ENCODE measurements around the gene DCAF5. TPM values are rescaled to one million over a fixed set of nuclear protein-coding genes. Genes with fewer than 3 reads are reported as not detected.
"Not testable (repeated sequence)": the region's sequence is repeated elsewhere in the genome, so short reads cannot be mapped to it uniquely, and the experiment has no call there.

The DCAF5 gene
- total RNA-seq, 6 donors from 2014 or later = 37.7 to 78.6 (median 49.0) TPM

- no peaks in the 10 kb centered on the region for H3K9me3 ChIP-seq
- no peak overlapping the region for H3K4me3 ChIP-seq
- H3K4me1 ChIP-seq = no peaks in the 10 kb centered on the region
- no peak overlapping the region for H3K27ac ChIP-seq
- no peak for TF ChIP-seq CTCF (IDR thresholded peaks at IDR 0.05)
- no peak for TF ChIP-seq EP300 (IDR thresholded peaks at IDR 0.05)
- no peak for TF ChIP-seq POLR2A (IDR thresholded peaks at IDR 0.05)
- TF ChIP-seq POLR2AphosphoS5 (IDR thresholded peaks at IDR 0.05) = no peak
- DNase-seq (peak in 1 of 2 donors; percentile 24), ATAC-seq (ENCODE audit: low FRiP score in 2 of 2) (peak in 1 of 2 donors; percentile 44)
- no peaks in the 10 kb centered on the region for H3K27me3 ChIP-seq
- no peaks in the 10 kb centered on the region for H3K36me3 ChIP-seq
- 61 to 69% methylated on average over 4 of the region's 4 CpGs for WGBS, 2 donors
Observed at GRCh38 chr14:69183735-69184134, 30.8 kb upstream of the DCAF5 start.

GRCh38 chr14:69182580-69182979 lies 29.7 kb upstream of the DCAF5 start:
- not testable (repeated sequence) for H3K27ac ChIP-seq; ATAC-seq (ENCODE audit: low FRiP score in 2 of 2); H3K36me3 ChIP-seq; H3K9me3 ChIP-seq; H3K27me3 ChIP-seq; H3K4me1 ChIP-seq; H3K4me3 ChIP-seq; DNase-seq
- 100% methylated on average over 1 of the region's 1 CpG for WGBS, 2 donors

- no peak for ATAC-seq (ENCODE audit: low FRiP score in 2 of 2)
Observed at GRCh38 chr14:69181491-69181890, 28.6 kb upstream of the DCAF5 start.

GRCh38 chr14:69175130-69175529 lies 22.2 kb upstream of the DCAF5 start:
- TF ChIP-seq EP300 (IDR thresholded peaks at IDR 0.05) (no peak), CTCF (IDR thresholded peaks at IDR 0.05) (no peak), POLR2AphosphoS5 (IDR thresholded peaks at IDR 0.05) (no peak), POLR2A (IDR thresholded peaks at IDR 0.05) (no peak)
- ATAC-seq (ENCODE audit: low FRiP score in 2 of 2) (no peak), DNase-seq (no peak)
- Histone ChIP-seq H3K4me1 (no peaks in the 10 kb centered on the region), H3K27ac (no peak overlapping the region), H3K4me3 (no peak overlapping the region), H3K9me3 (no peaks in the 10 kb centered on the region), H3K27me3 (no peaks in the 10 kb centered on the region), H3K36me3 (no peaks in the 10 kb centered on the region)

More at GRCh38 chr14:69181491-69181890, 28.6 kb upstream of the DCAF5 start:
- Histone ChIP-seq H3K27ac (no peak overlapping the region), H3K4me3 (no peak overlapping the region), H3K4me1 (no peaks in the 10 kb centered on the region), H3K27me3 (no peaks in the 10 kb centered on the region), H3K9me3 (no peaks in the 10 kb centered on the region), H3K36me3 (no peaks in the 10 kb centered on the region)
- no peak for DNase-seq
- TF ChIP-seq EP300 (IDR thresholded peaks at IDR 0.05) (no peak), CTCF (IDR thresholded peaks at IDR 0.05) (no peak), POLR2AphosphoS5 (IDR thresholded peaks at IDR 0.05) (no peak), POLR2A (IDR thresholded peaks at IDR 0.05) (no peak)

- no peak overlapping the region for H3K4me3 ChIP-seq
- H3K36me3 ChIP-seq = no peaks in the 10 kb centered on the region
- H3K27ac ChIP-seq = no peak overlapping the region
- DNase-seq (no peak), ATAC-seq (ENCODE audit: low FRiP score in 2 of 2) (no peak)
- 97 to 100% methylated on average over 2 of the region's 2 CpGs for WGBS, 2 donors
- no peaks in the 10 kb centered on the region for H3K27me3 ChIP-seq
- TF ChIP-seq CTCF (IDR thresholded peaks at IDR 0.05) (no peak), POLR2A (IDR thresholded peaks at IDR 0.05) (no peak), EP300 (IDR thresholded peaks at IDR 0.05) (no peak), POLR2AphosphoS5 (IDR thresholded peaks at IDR 0.05) (no peak)
- H3K9me3 ChIP-seq = no peaks in the 10 kb centered on the region
- H3K4me1 ChIP-seq = no peaks in the 10 kb centered on the region
Observed at GRCh38 chr14:69171569-69171968, 18.6 kb upstream of the DCAF5 start.
